ENCODE measurements around the gene MTCH1.
"Not testable (repeated sequence)": the region's sequence is repeated elsewhere in the genome, so short reads cannot be mapped to it uniquely, and the experiment has no call there.

Gene MTCH1

GRCh38 chr6:36946526-36946925 lies 39.5 kb downstream of the MTCH1 start:
- no peak for DNase-seq

DNA sequence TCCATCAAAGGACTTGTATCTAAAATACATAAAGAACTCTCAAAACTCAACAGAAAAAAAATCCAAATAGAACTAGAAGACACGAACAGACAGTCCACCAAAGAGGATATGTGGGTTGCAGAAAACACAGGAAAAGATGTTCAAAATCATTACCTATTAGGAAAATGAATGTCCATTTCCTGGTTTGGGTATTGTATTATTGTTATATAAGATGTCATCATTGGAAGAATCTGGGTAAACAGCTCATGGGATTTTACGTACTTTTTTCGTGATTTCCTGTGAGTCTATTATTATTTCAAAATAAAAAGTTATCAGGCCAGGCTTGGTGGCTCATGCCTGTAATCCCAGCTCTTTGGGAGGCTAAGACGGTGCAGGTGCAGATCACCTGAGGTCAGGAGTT lies 40.7 kb downstream of the MTCH1 start:
- DNase-seq: no peak

GRCh38 chr6:36944650-36945049 lies 41.3 kb downstream of the MTCH1 start:
- DNase-seq: no peak

- not testable (repeated sequence) for DNase-seq
Measured at GRCh38 chr6:36942329-36942728, 43.7 kb downstream of the MTCH1 start.

GRCh38 chr6:36941561-36941960 lies 44.4 kb downstream of the MTCH1 start:
- not testable (repeated sequence) for DNase-seq

GRCh38 chr6:36940027-36940426 lies 46.0 kb downstream of the MTCH1 start:
- DNase-seq: no peak

DNA sequence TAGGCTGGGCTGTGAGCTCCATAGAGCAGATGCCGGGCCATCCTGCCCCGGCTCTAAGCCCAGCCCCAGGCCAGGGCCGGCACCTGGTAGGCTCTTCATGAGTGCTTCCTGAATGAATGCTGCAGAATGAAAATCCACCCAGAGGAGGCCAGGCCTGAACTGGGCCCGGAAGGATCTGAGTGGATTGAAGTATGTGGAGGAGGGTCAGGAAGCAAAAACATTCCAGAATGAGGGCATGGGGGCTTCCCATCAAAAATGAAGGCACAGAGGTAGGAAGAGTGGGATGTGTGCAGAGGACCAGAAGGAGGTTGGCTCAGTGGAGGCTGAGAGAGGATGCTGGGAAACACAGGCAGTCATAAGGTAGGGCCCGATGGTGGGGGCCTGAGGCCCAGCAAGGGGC lies 47.0 kb downstream of the MTCH1 start:
- not testable (repeated sequence) for DNase-seq

- DNase-seq: no peak
Measured at GRCh38 chr6:36938536-36938935, 47.5 kb downstream of the MTCH1 start.

DNA sequence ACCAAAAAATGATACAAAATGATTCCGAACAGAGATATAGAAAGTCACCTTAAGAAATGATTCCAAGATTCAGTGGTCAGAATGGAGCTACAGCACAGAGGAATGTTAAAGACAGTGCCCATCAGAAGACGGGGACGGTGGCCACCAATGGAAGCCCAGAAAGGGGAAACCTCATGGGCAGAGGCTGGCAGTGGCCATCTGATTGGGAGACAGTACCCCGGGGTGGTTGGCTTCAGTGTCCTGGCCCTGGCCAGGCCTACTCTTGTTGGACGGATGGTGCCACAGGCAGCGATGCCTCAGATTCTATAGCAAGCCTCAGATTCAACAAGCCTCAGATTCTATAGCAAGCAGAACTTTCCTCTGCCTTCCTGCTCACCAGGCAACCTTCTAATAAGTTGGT lies 48.1 kb downstream of the MTCH1 start:
- DNase-seq: no peak

DNA sequence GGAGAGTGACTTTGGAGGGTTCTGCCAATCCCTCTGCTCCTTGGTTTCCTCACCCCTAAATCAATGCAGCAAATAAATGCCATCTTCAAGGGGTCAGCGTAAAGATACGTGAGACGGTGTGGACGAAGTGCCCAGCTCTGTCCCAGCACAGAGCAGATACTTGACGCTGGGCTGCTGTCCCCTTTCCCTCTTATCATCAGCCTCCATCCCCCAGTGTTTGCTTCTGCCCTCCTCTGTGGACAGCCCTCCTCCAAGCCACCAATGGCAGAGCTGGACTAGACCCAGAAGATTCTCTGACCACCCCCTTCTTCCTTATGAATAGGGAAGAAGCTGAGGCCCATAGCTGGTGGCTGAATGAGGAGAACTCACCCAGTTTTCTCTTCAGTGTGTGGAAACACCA lies 49.2 kb downstream of the MTCH1 start:
- no peak for DNase-seq

- DNase-seq: no peak
Measured at GRCh38 chr6:36934901-36935300, 51.1 kb downstream of the MTCH1 start.

DNA sequence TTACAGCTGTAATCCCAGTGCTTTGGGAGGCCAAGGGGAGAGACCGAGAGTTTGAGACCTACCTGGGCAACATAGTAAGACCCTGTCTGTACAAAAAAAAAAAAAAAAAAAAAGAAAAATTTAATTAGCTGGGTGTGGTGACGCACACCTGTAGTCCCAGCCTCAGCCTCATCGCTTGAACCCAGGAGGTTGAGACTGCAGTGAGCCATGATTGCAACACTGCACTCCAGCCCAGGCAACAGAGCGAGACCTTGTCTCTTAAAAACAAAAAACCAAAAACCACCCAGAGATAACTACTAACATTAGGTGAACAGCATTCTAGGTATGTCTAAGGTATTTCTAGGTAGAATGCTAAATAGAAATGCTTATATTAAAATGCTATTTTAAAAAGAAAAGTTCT lies 52.5 kb downstream of the MTCH1 start:
- no peak for DNase-seq

DNA sequence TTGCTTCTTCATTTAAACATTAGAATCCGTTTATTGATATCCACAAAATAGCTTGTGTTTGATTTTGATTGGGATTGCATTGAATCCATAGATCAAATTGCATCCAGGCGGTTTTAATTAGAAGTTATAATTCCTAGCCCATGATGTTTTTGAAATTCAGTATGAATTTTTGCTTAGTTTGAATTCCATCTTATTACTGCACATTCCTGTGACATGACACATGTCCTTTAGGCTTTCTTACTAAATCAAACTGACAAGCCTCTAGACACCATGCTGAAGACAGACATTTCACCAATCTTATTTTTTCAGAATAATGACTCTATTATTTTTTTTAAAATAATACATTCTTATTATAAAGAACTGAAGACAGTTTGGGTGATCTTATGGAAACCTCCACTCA lies 52.9 kb downstream of the MTCH1 start:
- no peak for DNase-seq

GRCh38 chr6:36930483-36930882 lies 55.5 kb downstream of the MTCH1 start:
- no peak for DNase-seq

DNA sequence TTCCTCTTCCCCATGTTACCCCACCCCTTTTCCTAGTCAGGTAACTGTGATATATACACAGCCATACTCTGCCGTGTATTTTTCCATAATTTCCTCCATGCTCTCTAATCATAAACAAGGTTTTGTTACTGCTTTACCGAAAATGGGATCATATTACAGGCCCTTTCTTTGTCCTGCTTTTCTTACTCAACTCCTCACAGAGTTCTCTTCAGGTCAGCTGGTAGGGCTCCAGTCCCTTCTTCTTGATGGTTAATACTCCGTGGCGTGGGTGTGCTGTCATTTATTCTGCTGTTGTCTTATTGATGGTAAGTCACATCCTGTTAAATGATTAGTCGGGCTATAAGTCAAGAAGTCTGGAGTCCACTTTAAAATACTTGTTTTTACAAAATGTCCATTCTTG lies 56.4 kb downstream of the MTCH1 start:
- no peak for DNase-seq

DNA sequence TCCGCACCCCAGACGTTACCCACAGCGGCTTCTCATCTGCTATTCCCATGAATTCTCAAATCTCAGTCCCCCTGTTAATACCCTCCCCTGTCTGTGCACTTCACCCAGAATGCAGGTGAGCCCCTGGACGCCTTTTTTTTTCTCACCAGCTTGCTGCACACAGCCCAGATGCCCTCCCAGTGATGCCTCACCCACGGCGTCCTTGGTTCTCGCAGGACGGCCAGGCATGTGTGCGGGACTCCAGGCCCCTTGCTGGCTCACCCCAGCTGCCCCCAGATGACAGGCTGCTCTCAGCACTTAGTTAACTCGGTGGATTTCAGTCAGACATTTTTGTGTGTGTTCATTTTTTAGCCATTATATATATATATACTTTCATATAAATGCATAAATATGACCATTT lies 56.8 kb downstream of the MTCH1 start:
- no peak for DNase-seq

- no peak for DNase-seq
Measured at GRCh38 chr6:36928547-36928918, 57.5 kb downstream of the MTCH1 start.

DNA sequence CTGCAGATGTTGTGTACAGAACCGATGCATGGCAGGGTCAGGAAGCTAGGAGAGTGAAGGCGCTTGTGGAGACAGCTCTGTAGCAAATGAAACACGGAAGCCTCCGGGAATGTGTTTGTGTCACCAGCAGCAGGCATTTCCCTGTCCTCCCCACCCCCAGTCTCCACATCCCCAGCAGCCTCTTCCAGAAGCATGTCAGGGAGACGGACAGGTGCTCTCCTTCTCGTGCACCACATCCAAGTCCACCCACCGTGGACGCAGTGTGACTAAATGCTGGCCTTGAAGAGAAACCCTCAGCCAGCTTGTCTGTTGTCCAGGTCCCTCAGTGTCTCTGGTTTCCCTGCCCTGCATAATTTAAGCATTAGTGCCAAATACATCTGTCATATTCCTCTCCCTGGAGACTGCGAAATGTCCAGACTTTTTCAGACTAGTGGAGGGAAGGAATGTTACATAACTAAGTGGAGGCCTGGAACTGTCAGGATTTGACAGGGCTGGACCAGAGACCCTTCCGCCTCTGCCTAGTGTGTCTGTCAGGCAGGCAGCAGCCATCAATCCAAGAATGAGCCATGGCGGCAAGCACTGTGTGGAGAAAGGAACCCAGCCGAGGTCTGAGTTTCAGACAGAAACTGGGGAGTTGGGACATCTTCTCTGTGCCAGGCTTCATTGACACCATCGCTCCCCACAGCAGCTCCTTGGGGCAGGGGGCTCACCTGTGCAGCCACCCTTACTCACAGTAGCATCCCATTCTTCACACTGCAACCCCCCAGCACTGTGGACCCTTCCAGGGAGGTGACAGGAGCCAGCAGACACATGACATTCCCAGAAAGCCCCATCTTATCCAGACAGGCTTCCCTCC lies 58.1 kb downstream of the MTCH1 start:
- DNase-seq: no peak

DNA sequence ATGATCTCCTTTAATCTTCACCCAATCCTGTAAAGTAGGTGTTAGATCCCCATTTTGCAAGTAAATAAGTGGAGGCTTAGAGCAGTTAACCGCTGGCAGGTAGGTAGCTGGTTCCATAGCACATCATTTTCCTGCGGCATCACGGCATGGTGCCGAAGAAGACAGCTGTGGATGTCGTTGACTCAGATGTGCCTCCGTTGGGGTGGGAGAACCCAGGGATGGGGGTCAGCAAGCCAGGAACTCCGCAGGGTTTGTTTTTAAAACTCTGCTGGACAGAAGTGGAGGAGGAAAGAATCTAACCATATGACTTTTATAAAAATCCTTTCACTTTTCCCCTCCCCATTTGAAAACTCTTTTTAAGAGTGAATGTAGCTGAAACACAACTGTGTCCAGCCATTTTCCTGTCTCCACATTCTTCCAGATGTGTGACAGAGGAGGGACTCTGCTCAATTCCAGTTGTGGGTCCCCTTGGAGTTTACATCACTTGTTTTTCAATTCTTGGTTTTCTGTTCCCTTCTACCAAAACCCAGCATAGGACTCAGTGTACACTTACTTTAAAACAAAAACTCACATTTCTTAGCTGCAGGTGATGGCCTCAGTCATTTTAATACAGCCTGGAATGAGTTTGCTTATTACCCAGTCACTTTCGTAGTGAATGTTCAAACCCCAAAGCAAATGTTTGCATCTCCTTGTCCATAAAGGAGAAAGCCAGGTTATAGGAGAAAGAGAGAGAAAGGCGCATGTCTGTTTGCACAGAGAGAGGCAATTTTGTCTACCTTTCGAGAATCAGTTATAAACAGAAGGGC lies 59.1 kb downstream of the MTCH1 start:
- DNase-seq: no peak

DNA sequence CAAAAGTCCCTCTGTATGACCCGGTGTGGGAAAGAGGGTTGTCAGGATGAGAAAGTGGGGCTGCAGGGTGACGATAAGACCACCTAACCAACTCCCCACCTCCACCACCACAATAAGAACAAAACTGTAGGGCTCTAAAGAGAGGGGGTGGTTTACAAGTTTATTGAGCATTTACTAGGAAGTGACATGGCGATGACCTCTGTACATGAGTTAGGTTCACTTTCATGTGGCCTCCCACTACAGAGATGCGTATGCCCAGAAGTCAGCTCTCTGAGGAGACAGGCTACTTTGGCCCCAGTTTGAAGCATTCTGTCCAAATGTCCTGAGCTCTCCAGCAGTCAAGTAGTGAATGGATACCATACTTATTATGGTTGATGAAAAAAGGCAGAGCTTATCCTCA lies 60.2 kb downstream of the MTCH1 start:
- no peak for DNase-seq

- DNase-seq: no peak
Measured at GRCh38 chr6:36924778-36925374, 61.1 kb downstream of the MTCH1 start.

GRCh38 chr6:36924131-36924530 lies 61.9 kb downstream of the MTCH1 start:
- no peak for DNase-seq

- DNase-seq: no peak
Measured at GRCh38 chr6:36920546-36920945, 65.5 kb downstream of the MTCH1 start.

DNA sequence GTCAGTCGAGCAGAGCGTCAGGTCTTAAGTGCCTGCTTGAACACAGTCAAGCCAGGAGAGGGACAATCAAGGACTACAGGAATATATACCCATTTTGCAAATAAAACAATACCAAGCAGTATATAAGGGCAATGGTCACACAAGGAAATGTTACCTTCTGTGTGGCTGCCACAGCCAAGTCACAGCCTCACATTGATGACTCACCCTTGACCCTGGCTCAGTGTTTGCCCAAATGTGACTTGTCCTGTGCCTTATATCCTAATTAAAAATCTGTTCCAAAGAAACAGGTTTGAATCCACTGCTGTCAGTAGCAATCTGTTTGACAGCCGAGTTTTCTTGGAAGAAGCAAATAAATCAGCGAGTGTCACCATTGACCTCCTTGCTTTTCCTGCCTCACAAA lies 65.9 kb downstream of the MTCH1 start:
- DNase-seq: no peak

Data from activated T-cell treated with anti-CD3 and anti-CD28 coated beads, Interleukin-2, amount 50 U/mL, for 1 hour (primary cell).